ENCODE results near the gene ITIH6. TPM values are rescaled to one million over a fixed set of nuclear protein-coding genes. Genes with fewer than 3 reads are reported as not detected.
A peak's percentile ranks its signal among the peaks of the same experiment; 100 is the strongest.

ITIH6 gene
- total RNA-seq, 4 donors from 2014 or later, result not detected

- TF ChIP-seq CTCF (IDR thresholded peaks at IDR 0.05), result no peak
- ATAC-seq (ENCODE audit: low FRiP score) (no peak), DNase-seq (ENCODE audit: low spot score) (no peak)
Measured at GRCh38 chrX:54817220-54817820, 19.3 kb upstream of the ITIH6 start.

- no peak for DNase-seq (ENCODE audit: low spot score)
- no peak for ATAC-seq (ENCODE audit: low FRiP score)
Measured at GRCh38 chrX:54812306-54812705, 14.3 kb upstream of the ITIH6 start.

GRCh38 chrX:54811301-54811885, 13.3 kb upstream of the ITIH6 start:
- TF ChIP-seq CTCF (IDR thresholded peaks at IDR 0.05), result no peak
- ATAC-seq (ENCODE audit: low FRiP score), result no peak
- DNase-seq (ENCODE audit: low spot score), result no peak

More at GRCh38 chrX:54812306-54812705, 14.3 kb upstream of the ITIH6 start:
- no peak for TF ChIP-seq CTCF (IDR thresholded peaks at IDR 0.05)

GRCh38 chrX:54810532-54810931, 12.5 kb upstream of the ITIH6 start:
- DNase-seq (ENCODE audit: low spot score), result no peak
- no peak for TF ChIP-seq CTCF (IDR thresholded peaks at IDR 0.05)
- no peak for ATAC-seq (ENCODE audit: low FRiP score)

- peak; percentile 89 for ATAC-seq (ENCODE audit: low FRiP score)
- no peak for TF ChIP-seq CTCF (IDR thresholded peaks at IDR 0.05)
- DNase-seq (ENCODE audit: low spot score), result peak; percentile 72
Measured at GRCh38 chrX:54808605-54809483, 10.8 kb upstream of the ITIH6 start.

GRCh38 chrX:54808109-54808604, 10.1 kb upstream of the ITIH6 start:
- DNase-seq (ENCODE audit: low spot score), result peak; percentile 41
- ATAC-seq (ENCODE audit: low FRiP score), result peak; percentile 59
- TF ChIP-seq CTCF (IDR thresholded peaks at IDR 0.05), result no peak

Data from omental fat pad (tissue), 4 donors.